GM12891 (cell line): Measurements from ENCODE around the gene MAP2K5.
A peak's percentile ranks its signal among the peaks of the same experiment; 100 is the strongest.

Experiments used
- DNase-seq: peaks from one replicate; pipeline ENCODE4 v3.0.0; 2011; ENCODE audit warnings: low spot score; ENCODE audit not compliant: insufficient read length
- FAIRE-seq: peaks from 2 replicates; lab custom pipeline; 2011; peaks lifted over from hg19 to GRCh38; lab: Jason Lieb, UNC
- PAX5 ChIP-seq: IDR thresholded peaks from 2 replicates; pipeline ENCODE4 v1.6.1; 2011; ENCODE audit warnings: low read length, moderate library complexity, mild to moderate bottlenecking; ENCODE audit not compliant: insufficient read depth, severe bottlenecking
- POLR2A ChIP-seq: IDR thresholded peaks from 2 replicates; pipeline ENCODE4 v1.6.1; 2011; ENCODE audit warnings: low read depth, low read length, control low read depth
- POLR2AphosphoS5 ChIP-seq: IDR thresholded peaks from 2 replicates; pipeline ENCODE4 v1.6.1; 2011; ENCODE audit warnings: low read depth, low read length, control low read depth
- POU2F2 ChIP-seq: IDR thresholded peaks from 2 replicates; pipeline ENCODE4 v1.6.1; 2011; ENCODE audit warnings: low read depth, mild to moderate bottlenecking, control low read depth, low read length, moderate library complexity
- SPI1 ChIP-seq: IDR thresholded peaks from 2 replicates; pipeline ENCODE4 v1.6.1; 2011; ENCODE audit warnings: low read depth, low read length, control low read depth
- TAF1 ChIP-seq: IDR thresholded peaks from 2 replicates; pipeline ENCODE4 v1.6.1; 2011; ENCODE audit warnings: low read depth, low read length, control low read depth

Gene MAP2K5

GRCh38 chr15:67836477-67836876 lies 294.0 kb downstream of the MAP2K5 start:
- DNase-seq (no peak), FAIRE-seq (no peak)
- TF ChIP-seq POLR2A = no peak
- TF ChIP-seq POLR2AphosphoS5 = no peak
- TF ChIP-seq POU2F2 = no peak
- no peak for TF ChIP-seq TAF1
- no peak for TF ChIP-seq SPI1
- TF ChIP-seq PAX5 = no peak

GRCh38 chr15:67836955-67837354 lies 294.5 kb downstream of the MAP2K5 start:
- TF ChIP-seq TAF1 = no peak
- TF ChIP-seq POLR2A = no peak
- no peak for TF ChIP-seq POLR2AphosphoS5
- TF ChIP-seq SPI1 = no peak
- no peak for TF ChIP-seq PAX5
- TF ChIP-seq POU2F2 = no peak
- FAIRE-seq = no peak

GRCh38 chr15:67838789-67839332 lies 296.4 kb downstream of the MAP2K5 start:
- FAIRE-seq (no peak), DNase-seq (no peak)
- TF ChIP-seq PAX5 = no peak
- no peak for TF ChIP-seq SPI1
- no peak for TF ChIP-seq POLR2A
- TF ChIP-seq POU2F2 = no peak
- TF ChIP-seq POLR2AphosphoS5 = no peak
- no peak for TF ChIP-seq TAF1

More at GRCh38 chr15:67836955-67837354, 294.5 kb downstream of the MAP2K5 start:
- DNase-seq = no peak

DNA sequence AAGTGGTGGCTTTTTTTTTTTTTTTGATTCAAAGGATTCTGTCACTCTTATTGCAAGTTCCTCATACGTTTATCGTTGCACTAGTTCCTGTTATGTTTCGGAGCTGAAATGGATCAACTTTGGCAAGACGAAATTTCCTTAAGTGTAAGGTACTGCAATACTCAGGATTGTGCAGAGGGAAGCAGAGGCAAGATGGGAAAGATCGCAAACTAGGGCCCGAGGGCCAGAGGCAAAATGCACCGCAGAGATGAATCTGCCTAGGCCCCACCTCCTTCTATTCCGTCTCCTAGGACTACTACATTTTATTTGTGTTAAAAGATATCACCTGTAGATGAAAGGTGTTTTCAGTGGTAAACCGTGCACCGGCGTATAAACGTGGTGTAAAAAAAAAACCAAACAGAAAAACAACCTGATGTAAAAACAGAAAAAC lies 297.0 kb downstream of the MAP2K5 start:
- no peak for FAIRE-seq
- TF ChIP-seq PAX5 (no peak), POLR2A (no peak), SPI1 (no peak)
- no peak for DNase-seq

GRCh38 chr15:67839929-67840748 lies 297.6 kb downstream of the MAP2K5 start, which contains the start of gene RNU6-1:
TSS of gene RNU6-1 (minus strand) at chr15:67840045.
- peak; percentile 99 for TF ChIP-seq POU2F2
- TF ChIP-seq PAX5 = peak; percentile 27
- TF ChIP-seq POLR2A = peak; percentile 78
- peak; percentile 80 for TF ChIP-seq TAF1
- peak; percentile 87 for TF ChIP-seq POLR2AphosphoS5
- TF ChIP-seq SPI1 = no peak
- FAIRE-seq (peak; percentile 97), DNase-seq (no peak)

DNA sequence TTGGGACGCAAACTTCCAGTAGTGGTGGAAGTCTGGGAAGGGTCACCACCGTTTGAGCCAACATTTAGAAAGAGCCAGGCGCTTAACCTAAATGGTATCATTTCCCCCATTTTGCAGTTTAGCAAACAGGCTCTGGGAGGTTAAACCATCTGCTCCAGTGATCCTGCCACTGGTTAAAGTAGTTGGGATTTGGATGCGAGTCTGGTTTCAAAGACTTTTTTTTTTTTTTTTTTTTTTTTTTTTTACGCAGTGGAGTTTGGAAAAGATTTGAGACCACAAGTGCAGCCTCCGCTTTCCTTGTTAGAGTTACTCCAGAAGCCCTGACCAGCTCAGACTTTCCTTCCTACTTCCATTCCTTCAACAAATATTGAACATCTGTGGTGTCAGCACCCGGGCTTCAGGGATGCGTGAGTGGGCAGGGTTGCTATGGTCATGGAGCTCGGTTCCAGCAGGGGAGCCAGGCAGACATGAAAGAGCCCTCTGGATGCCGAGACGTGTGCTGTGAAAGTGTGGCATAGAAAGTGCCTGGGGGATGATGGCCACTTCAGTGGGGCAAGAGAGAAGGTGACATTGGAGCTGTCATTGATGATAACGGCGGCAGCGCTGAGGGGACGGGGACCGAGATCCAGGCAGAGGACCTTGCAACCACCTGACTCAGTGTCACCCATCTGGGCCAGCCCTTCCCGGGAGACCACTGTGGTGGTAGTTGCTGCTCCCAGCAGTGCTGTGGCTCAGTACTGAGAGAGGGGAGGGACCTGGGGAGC lies 298.4 kb downstream of the MAP2K5 start:
- FAIRE-seq = peak; percentile 20
- no peak for DNase-seq
- TF ChIP-seq POLR2AphosphoS5 (0 out of 2 replicates have a peak, but pooled peaks have one; percentile 6), POU2F2 (no peak)

- DNase-seq (no peak), FAIRE-seq (no peak)
- TF ChIP-seq POLR2A (no peak), TAF1 (no peak), POU2F2 (no peak), SPI1 (no peak), PAX5 (no peak), POLR2AphosphoS5 (no peak)
Observed at GRCh38 chr15:67841513-67841762, 298.9 kb downstream of the MAP2K5 start.

DNA sequence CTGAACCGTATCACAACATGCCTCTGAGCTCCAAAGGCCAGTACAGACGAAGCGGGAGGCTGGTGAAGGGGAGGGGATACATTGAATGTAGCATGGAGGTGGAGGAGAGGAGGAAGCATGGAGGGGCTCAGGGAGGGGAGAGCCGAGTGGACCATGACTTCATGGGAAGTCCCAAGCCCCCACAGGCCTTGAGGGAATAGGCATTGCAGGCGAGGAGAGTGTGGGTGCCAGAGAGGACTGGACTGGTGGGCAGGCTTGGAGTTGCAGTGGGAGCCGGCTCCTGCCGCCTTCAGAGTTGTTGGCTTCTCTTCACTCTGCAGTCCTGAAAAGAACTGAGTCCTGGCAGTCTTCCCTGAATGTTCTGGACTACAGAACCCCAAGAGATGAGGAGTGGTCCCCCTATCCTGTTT lies 300.6 kb downstream of the MAP2K5 start:
- no peak for DNase-seq
- FAIRE-seq = no peak
- no peak for TF ChIP-seq SPI1
- TF ChIP-seq POLR2A = no peak
- no peak for TF ChIP-seq PAX5
- TF ChIP-seq POU2F2 = no peak
- TF ChIP-seq POLR2AphosphoS5 = no peak
- no peak for TF ChIP-seq TAF1

- no peak for FAIRE-seq
- DNase-seq = no peak
- TF ChIP-seq PAX5 (no peak), POLR2AphosphoS5 (no peak), POLR2A (no peak), TAF1 (no peak), POU2F2 (no peak), SPI1 (no peak)
Observed at GRCh38 chr15:67843571-67844387, 301.3 kb downstream of the MAP2K5 start.

GRCh38 chr15:67845974-67846373 lies 303.5 kb downstream of the MAP2K5 start:
- FAIRE-seq (no peak), DNase-seq (no peak)
- no peak for TF ChIP-seq SPI1
